ENCODE results near the gene EGFL7. TPM values are rescaled to one million over a fixed set of nuclear protein-coding genes. Genes with fewer than 3 reads are reported as not detected.

EGFL7 gene
- total and polyA plus RNA-seq, 2 of the 8 experiments (the other 6 are each of a cell fraction or from before 2014, with no cell fraction given), result 37.8 to 53.4 TPM

DNA sequence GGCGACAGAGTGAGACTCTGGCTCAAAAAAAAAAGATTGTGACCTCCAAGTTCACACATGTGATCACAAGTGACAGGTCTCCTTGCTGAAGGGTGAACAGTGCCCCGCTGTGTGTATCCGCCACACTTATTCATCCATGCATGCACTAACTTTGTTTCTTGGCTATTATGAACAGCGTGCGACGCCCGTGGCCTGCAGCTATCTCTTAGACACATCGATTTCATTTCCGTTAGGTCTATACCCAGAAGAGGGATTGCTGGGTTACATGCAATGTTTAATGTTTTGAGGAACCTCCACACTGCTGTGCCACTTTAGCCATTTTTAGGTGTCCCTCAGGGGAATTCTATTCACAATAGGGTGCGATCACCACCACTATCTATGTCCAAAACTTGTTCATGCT, 12.1 kb upstream of the EGFL7 start:
- Histone ChIP-seq H2BK12ac (ENCODE audit: low read depth, low read length) (no peak overlapping the region), H3K4ac (replicated peaks; ENCODE audit: insufficient read length, low read depth, low read length) (no peak overlapping the region), H2AFZ (ENCODE audit: low read length) (no peak overlapping the region), H3K27me3 (replicated peaks in 1 of 4; ENCODE audit: control insufficient read depth in 3 of 4, extremely low read depth in 1 of 4, insufficient read depth in 3 of 4, low read length in 3 of 4) (no peaks in the 10 kb centered on the region; a peak in 1 of 7 replicates), H3K56ac (replicated peaks; ENCODE audit: insufficient read length, low read depth, low read length) (no peak overlapping the region), H3K4me1 (replicated peaks in 1 of 4; ENCODE audit: control insufficient read depth in 3 of 4, insufficient read depth in 4 of 4, low read length in 3 of 4) (peaks cover 0 to 3% (median 0%) of the 10 kb centered on the region in 4 experiments; a peak in 1 of 7 replicates), H3K9ac (replicated peaks in 1 of 4; ENCODE audit: extremely low read depth in 1 of 4, low read depth in 3 of 4, low read length in 3 of 4) (no peak overlapping the region), H2BK5ac (ENCODE audit: low read depth, low read length) (no peak overlapping the region), H2BK120ac (replicated peaks; ENCODE audit: low read depth, low read length) (no peak overlapping the region), H4K8ac (ENCODE audit: extremely low read depth, insufficient read depth, low read length) (no peak overlapping the region), H2BK20ac (ENCODE audit: low read length) (no peak overlapping the region), H4K91ac (replicated peaks; ENCODE audit: insufficient read length, low read length) (no peak overlapping the region), H4K5ac (ENCODE audit: insufficient read length, low read depth, low read length) (no peak overlapping the region), H4K20me1 (replicated peaks in 1 of 2; ENCODE audit: control insufficient read depth in 1 of 2, insufficient read depth in 2 of 2, low read length in 2 of 2) (peaks cover 0 to 1% of the 10 kb centered on the region in 2 experiments), H3K79me1 (ENCODE audit: low read depth, low read length) (no peaks in the 10 kb centered on the region), H3K79me2 (ENCODE audit: control insufficient read depth in 1 of 2, insufficient read depth in 2 of 2, low read length in 2 of 2) (no peaks in the 10 kb centered on the region), H2BK15ac (ENCODE audit: low read length) (no peak overlapping the region), H2AK5ac (ENCODE audit: low read depth, low read length) (no peak overlapping the region), H3K27ac (ENCODE audit: low read depth, low read length) (no peak overlapping the region), H3K9me3 (ENCODE audit: insufficient read depth in 2 of 2, low read depth in 1 of 2, low read length in 1 of 2) (no peaks in the 10 kb centered on the region), H3K23me2 (ENCODE audit: low read depth, low read length) (no peaks in the 10 kb centered on the region), H3K36me3 (ENCODE audit: control insufficient read depth in 2 of 4, insufficient read depth in 4 of 4, low read length in 3 of 4) (no peaks in the 10 kb centered on the region), H3K18ac (ENCODE audit: extremely low read depth, low read length) (no peak overlapping the region), H3K14ac (ENCODE audit: insufficient read length) (no peak overlapping the region), H3K23ac (ENCODE audit: insufficient read length) (no peak overlapping the region), H3K4me2 (ENCODE audit: insufficient read depth in 1 of 2, low read depth in 2 of 2, low read length in 2 of 2) (no peak overlapping the region), H3K4me3 (ENCODE audit: extremely low read depth in 1 of 4, insufficient read depth in 2 of 4, low read depth in 3 of 4, low read length in 4 of 4) (no peak overlapping the region)
- 96% methylated on average over 10 of the region's 10 CpGs; no CpG with 5 or more reads in 1 of the 2 experiments for WGBS, 2 experiments (ENCODE audit: extremely low coverage in 1 of 2, insufficient coverage in 1 of 2, insufficient read length in 1 of 2, insufficient replicate concordance in 2 of 2, low coverage in 1 of 2, low lambda C conversion rate in 2 of 2, missing lambda C conversion rate in 1 of 2)
- ChIA-PET CTCF (ENCODE audit: partially characterized antibody) (interaction anchor here (0.7 to 1.9 kb wide), 3 partner anchors 16 to 683 kb away, joined by 3 to 9 read pairs (median 3); no protein-coding TSS in a partner anchor), POLR2A (ENCODE audit: partially characterized antibody) (no interaction called here)
- no peak for FAIRE-seq
- no peak for DNase-seq (ENCODE audit: low read depth in 1 of 2, low spot score in 2 of 2)
- TF ChIP-seq RAD21 (IDR thresholded peaks at IDR 0.05 in 1 of 2, conservative IDR thresholded peaks at IDR 0.05 in 1 of 2; ENCODE audit: low read depth in 2 of 2, low read length in 2 of 2), result no peak
